NCI-H524 (cell line): ENCODE data around the gene SARS1.
"Not testable (repeated sequence)": the region's sequence is repeated elsewhere in the genome, so short reads cannot be mapped to it uniquely, and the experiment has no call there.

Experiments used
- DNase-seq, 2 experiments: peaks; one replicate each; lab custom pipeline; 2025; lab: John Stamatoyannopoulos, UW

Gene SARS1

DNA sequence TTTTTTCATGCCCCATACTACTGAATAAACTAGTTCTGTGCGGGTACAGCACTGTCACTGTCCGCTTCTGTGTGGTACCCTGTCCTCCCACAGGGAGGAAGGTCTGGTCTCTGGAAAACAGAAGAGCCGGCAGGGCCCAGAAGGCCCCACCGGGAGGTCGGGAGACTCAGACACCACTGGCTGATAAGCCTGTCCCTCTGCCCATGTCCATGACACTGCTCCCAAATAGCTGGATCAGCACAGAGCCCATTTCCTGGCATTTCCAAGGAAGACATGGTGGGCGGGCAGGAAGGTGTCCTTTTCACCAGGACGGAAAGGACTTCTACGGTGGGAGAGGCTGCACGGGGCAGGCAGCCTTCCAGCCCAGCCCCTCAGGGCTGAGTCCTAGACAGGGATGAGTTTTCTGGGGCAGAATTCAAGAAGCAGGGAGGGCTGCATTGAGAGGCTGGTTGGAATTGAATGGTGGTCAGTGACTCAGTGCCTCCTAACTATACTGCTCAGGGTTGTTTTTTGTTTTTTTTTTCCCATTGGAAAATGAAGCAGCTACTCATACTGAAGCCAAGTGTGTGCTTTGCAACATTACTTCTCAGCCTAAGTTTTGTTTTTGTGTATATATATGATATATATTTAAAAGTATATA, 62.1 kb downstream of the SARS1 start:
- no peak for DNase-seq

DNA sequence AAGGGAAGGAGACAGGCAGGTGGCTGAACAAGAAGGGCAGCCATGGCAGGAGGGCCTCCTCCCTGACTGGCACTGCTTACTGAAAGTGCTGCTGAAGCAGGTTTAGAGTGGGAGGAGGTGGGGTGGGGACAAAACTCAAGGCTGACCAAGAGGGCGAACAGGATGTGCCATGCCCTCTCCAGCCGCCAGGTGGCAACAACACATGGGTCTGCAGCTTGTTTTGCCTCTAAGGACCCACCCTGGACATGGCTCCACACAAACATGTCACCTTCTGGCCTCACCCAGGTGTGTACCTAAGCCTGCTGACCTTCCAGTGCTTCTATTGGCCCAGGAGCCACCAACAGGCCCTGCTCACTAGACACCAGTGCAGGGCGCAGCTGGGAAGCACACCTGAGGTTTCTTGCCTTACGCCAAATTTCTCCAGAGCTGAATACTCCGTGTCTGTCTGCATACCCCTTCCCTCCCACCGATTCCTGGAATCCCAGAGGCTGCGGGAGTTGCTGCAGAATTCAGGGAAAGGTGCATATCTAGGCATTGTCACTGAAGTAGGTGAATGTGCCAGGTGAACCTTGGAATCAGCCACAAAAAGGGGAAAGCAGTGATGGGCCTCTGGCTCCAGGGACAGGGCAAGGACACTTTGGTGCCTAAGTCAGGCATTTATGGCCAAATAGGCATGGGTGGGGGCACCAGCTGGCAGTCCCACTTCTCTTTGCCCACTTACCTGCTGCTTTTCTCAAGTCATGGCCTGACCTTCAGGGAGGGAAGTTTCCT, 63.9 kb downstream of the SARS1 start:
- peak in 1 of 2 experiments; percentile 76 for DNase-seq

DNA sequence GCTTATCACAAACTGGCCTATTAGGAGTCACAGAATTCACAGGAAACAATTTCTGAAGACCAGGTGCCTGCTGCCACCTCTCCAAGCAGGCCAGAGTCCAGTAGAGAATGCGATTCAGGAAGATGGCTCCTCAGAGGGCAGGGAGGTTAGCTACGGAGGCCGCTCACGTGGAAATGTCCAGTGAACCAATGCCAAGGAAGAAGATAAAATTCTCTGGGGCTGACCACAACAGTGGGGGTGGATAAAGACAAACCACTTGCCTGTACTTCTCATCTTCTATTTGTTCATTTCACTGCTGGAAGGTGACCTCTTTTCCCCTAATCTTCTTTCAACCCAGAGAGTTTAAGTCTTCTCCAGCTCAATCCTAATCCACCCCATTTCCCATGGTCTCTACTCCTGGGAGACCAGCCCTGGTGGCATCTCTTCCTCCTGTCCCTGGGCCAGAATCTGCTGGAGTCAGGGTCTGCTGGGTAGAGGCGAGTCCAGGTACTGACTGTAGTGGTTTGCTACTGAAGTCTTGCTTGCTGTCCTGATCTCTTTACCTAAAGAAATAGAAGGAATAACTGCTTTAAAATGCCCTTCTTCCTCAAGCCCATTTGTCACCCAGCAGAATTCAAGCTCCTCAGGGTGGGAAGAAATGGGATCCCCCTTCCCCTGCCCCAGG, 66.0 kb downstream of the SARS1 start:
- no peak for DNase-seq

DNA sequence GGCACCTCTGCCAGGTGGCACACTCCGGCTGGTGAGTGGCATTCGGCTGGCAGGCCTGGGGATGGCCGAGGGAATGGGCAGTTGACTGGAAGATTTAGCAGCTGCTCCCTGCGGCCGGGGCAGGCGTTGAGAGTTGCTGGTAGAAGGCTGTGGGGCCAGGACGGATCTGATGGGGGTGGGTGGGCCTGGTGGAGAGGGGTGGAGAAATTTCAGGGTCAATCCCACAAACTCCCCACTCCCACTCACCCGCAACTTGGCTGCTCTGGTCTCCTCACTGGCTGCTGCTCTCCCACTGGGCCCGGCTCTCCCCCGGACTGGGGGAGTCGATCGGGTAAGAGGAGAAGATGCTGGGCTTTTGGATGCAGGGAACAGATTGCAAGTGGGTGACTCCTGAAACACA, 67.1 kb downstream of the SARS1 start:
- DNase-seq = no peak

DNA sequence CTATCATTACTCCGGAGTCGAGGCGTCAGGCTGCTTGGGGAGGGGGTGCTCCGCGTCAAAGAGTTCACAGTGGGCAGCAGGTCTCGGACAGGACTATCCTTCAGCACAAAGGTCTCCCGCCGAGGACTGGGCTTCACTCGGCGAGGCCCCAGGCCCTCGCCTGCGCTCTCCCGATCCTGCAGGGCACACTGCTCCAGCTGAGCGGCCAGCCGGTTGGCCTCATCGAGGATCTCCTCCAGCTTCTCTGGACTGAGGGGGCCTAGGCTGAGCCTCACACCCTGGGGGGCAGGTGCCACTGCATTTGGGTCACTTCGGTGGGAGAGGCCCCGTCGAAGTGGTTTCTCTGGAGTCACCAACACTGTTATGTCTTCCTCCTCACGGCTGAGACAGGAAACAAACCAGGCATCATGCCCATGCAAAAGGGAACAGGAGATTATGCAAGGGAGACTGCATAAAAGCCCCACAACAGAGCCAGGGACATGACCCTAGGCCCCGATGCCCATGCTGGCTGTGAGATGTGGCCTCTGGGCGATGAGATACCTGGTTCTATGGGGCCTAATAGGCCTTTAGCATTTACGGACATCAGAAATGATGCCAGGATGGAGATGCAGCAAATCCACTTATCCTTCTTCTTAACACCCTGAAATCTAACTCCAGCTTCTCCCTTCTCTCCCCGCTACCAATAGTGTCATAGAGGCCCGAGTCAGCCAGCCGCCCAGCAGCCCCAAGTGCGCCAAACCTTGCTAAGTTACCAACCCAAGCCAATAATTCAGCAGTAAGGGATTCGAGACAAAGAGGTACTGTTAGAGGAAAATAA, 68.2 kb downstream of the SARS1 start:
- DNase-seq = peak in 1 of 2 experiments; percentile 12

DNA sequence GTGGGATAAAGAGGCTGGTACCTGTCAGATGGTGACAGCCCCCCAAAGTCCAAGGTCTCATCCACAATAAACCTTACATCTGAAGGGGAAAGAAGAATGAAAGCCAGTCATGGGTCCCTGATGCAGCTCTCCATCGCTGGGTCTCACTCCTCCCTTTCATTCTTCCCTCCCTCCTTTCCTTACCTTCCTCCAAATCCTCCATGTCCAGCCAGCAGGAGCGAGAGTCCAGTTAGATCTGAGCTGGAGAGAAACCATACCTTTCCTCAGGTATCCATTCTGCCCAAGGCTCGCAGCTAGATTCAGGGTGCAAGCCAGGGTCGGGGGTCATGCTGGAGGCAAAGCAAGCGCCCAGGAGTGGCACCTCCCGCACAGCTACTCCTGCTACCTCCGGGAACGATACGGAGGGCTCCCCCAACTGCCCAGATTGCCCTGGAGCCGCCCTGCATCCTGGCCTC, 68.8 kb downstream of the SARS1 start:
- no peak for DNase-seq

DNA sequence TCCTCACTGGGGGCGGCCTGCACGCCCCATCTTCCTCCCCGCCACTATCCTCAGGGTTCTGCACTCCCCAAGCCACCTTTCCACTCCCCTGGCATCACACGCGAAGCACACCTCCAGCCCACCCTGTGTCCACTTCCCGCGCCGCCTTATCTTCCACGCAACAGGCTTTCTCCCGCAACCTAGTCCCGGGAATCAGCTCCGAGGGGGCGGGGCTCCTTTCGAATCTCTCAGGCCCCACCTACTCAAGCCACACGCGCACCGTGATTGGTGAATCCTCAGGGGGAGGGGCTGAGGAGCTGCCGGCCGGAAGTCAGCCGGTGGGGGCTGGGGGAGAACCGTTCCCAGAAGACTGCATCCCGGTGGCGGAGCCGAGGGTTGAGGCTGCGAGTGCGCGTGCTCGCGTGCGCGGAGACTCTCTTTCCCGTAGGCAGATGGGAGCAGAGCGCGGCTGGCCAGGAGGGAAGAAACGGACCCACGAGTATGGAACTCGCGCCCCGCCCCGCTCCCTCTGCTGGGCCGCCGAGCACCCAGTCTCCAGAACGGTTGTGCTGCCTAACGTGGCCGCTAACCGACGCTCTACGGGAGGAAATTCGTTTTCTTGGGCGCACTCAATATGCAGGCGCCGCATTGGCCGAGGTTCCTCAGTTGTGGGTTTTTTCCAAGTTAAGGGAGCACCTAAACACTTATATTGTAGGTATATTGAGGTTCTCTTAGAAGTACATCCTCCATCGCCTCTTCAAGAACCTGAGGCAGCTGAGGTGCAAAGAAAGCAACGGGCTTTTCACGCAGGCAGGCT, 69.4 kb downstream of the SARS1 start, which contains the start of gene PSRC1:
Gene PSRC1 (minus strand): TSS at position 194 of the 796 bp plus-strand sequence.
- peak; percentile 95 to 96 for DNase-seq

DNA sequence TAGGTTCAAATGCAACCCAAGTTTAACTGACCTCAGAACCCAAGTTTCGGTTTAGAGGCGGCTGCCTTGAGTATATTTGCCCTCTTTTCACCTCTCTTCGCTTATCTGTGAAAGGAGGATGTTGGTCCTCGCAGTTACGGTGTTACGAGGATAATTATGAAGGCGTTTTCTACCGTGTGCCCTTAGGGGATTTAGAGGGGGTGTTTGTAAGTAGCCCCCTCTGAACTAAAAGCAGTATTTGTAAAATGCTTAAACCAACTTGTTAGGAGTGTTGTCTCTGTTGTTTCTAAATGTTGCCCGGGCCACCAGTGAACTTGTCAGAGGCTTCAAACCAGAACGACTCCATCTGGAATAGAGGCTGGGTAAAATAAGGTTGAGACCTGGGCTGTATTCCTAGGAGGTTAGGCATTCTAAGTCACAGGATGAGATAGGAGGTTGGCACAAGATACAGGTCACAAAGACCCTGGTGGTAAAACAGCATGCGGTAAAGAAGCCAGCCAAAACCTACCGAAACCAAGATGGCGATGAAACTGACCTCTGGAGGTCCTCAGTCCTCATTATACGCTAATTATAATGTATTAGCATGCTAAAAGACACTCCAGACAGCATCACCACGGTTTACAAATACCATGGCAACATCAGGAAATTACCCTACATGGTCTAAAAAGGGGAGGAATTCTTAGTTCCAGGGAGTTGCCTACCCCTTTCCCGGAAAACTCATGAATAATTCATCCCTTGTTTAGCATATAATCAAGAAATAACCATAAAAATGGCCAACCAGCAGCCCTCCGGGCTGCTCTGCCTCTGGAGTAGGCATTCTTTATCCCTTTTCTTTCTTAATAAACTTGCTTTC, 70.3 kb downstream of the SARS1 start:
- DNase-seq = peak in 1 of 2 experiments; percentile 20

DNA sequence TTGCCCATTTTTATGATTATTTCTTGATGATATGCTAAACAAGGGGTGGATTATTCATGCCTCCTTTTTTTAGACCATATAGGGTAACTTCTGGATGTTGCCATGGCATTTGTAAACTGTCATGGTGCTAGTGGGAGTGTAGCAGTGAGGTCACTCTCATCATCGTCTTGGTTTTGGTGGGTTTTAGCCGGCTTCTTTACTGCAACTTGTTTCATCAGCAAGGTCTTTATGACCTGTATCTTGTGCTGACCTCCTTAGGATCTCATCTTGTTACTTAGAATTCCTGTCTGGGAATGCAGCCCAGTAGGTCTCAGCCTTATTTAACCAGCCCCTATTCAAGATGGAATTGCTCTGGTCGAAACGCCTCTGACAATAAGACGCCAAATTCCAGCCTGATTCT, 73.0 kb downstream of the SARS1 start:
- DNase-seq = not testable (repeated sequence)
